ENCODE results near the gene TUFM. TPM values are rescaled to one million over a fixed set of nuclear protein-coding genes. Genes with fewer than 3 reads are reported as not detected.

TUFM gene
- polyA plus RNA-seq, result 144 and 157 TPM in 2 replicates
- polyA minus RNA-seq, result 50.4 and 52.8 TPM in 2 replicates

DNA sequence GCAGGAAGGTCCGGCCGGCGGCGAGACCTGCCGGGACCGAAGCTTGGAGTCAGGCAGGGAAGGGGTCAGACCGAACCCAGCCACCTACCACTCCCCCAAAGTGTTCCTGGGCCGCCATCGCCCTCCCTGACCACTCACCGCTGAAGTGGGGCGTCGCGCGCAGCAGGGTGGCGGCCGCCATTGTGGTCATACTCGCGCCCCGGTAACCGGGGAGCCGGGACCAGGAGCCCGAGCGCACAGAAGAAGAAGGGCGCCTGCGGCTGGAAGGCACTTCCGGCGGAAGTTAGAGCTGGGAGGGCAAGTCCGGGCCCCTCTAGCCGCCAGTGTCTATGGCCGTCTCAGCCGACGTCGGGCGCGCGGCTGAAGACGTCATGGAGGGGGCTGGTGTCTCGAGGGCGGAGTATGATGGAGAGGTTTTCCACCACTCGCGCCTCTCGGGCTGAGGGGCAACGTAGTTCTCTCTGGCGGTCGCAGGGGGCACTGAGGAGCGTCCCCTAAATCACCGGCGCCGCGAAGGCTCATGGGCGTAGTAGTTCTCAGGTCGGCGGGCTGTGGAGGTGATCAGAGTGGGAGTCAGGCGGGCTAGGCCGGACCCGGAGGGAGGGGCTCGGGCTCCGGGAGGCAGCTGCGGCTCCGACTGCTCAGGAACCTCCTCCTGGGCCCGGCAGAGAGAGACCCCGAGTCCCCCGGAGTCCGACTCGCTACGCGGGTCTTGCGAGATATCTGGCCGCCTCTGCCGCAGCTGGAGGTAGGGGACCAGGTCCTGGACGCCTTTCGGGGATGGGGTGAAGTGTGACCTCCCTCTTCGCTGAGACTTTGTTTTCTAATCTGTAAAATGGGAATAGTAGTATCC, at the start of gene TUFM:
Gene TUFM (minus strand): TSS at position 269 of the 853 bp plus-strand sequence. CDS start 79 bp downstream, at position 190.
- Histone ChIP-seq H3K36me3 (ENCODE audit: insufficient read depth, low read length) (no peaks in the 10 kb centered on the region), H3K4me2 (ENCODE audit: low read length) (peak within 1 kb of the TSS; percentile 97), H3K9me3 (ENCODE audit: low read length) (no peaks in the 10 kb centered on the region), H3K79me2 (replicated peaks; ENCODE audit: insufficient read depth, low read length) (peaks cover 23% of the 10 kb centered on the region), H2AFZ (ENCODE audit: low read depth, low read length) (peak within 1 kb of the TSS; percentile 89), H3K9me2 (ENCODE audit: insufficient read depth, low read length) (no peaks in the 10 kb centered on the region), H3K4me3 (ENCODE audit: low read length) (peak within 1 kb of the TSS; percentile 100), H3K27ac (ENCODE audit: low read length) (peak within 1 kb of the TSS; percentile 79), H4K20me1 (ENCODE audit: insufficient read depth) (no peaks in the 10 kb centered on the region), H3K27me3 (ENCODE audit: insufficient read depth, low read depth, low read length) (no peaks in the 10 kb centered on the region), H3F3A (ENCODE audit: insufficient read depth, low read length, poor library complexity, severe bottlenecking) (no peaks in the 10 kb centered on the region), H3K9ac (ENCODE audit: low read length) (peak within 1 kb of the TSS; percentile 91)
- TF ChIP-seq REST (IDR thresholded peaks at IDR 0.05; ENCODE audit: borderline replicate concordance) (peak; percentile 3), CTCF (IDR thresholded peaks at IDR 0.05; ENCODE audit: poor library complexity, severe bottlenecking) (peak; percentile 98), SMC3 (conservative IDR thresholded peaks at IDR 0.05; ENCODE audit: poor library complexity) (peak; percentile 47), POLR2AphosphoS5 (IDR thresholded peaks at IDR 0.05) (peak; percentile 39), TAF1 (IDR thresholded peaks at IDR 0.05; ENCODE audit: low read depth) (peak; percentile 50), EZH2 (IDR thresholded peaks at IDR 0.05; ENCODE audit: borderline replicate concordance, insufficient read depth, low read length, poor library complexity, severe bottlenecking) (no peak), EP300 (conservative IDR thresholded peaks at IDR 0.05; ENCODE audit: poor library complexity, severe bottlenecking) (peak; percentile 73), MXI1 (conservative IDR thresholded peaks at IDR 0.05; ENCODE audit: poor library complexity, severe bottlenecking) (peak; percentile 96), RAD21 (conservative IDR thresholded peaks at IDR 0.05) (peak; percentile 45)

DNA sequence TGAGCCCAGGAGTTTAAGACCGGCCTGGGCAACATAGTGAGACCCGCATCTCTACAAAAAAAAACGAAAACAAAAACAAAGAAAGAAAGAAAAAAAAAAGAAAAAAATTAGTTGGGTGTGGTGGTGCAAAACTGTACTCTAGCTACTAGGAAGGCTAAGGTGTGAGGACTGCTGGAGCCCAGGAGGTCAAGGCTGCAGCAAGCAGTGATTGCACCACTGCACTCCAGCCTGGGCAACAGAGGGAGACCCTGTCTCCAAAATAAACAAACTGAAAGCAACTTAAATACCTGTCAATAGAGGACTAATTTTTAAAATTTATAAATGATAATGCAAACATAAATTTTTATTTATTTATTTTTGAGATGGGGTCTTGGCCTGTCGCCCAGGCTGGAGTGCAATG, 49.5 kb upstream of the TUFM start:
- H3K4me2 ChIP-seq (ENCODE audit: low read length), result no peak overlapping the region
- H4K20me1 ChIP-seq (ENCODE audit: insufficient read depth), result no peaks in the 10 kb centered on the region
- no peak overlapping the region for H3K9ac ChIP-seq (ENCODE audit: low read length)
- no peak overlapping the region for H3K4me3 ChIP-seq (ENCODE audit: low read length)
- H2AFZ ChIP-seq (ENCODE audit: low read depth, low read length), result no peak overlapping the region
- no peaks in the 10 kb centered on the region for H3K27me3 ChIP-seq (ENCODE audit: insufficient read depth, low read depth, low read length)
- H3K9me3 ChIP-seq (ENCODE audit: low read length), result no peaks in the 10 kb centered on the region
- H3F3A ChIP-seq (ENCODE audit: insufficient read depth, low read length, poor library complexity, severe bottlenecking), result no peaks in the 10 kb centered on the region
- no peak for TF ChIP-seq POLR2AphosphoS5 (IDR thresholded peaks at IDR 0.05)
- no peak for TF ChIP-seq TAF1 (IDR thresholded peaks at IDR 0.05; ENCODE audit: low read depth)
- TF ChIP-seq SMC3 (conservative IDR thresholded peaks at IDR 0.05; ENCODE audit: poor library complexity), result no peak
- TF ChIP-seq RAD21 (conservative IDR thresholded peaks at IDR 0.05), result no peak
- no peak for TF ChIP-seq EZH2 (IDR thresholded peaks at IDR 0.05; ENCODE audit: borderline replicate concordance, insufficient read depth, low read length, poor library complexity, severe bottlenecking)
- no peak for TF ChIP-seq EP300 (conservative IDR thresholded peaks at IDR 0.05; ENCODE audit: poor library complexity, severe bottlenecking)
- TF ChIP-seq REST (IDR thresholded peaks at IDR 0.05; ENCODE audit: borderline replicate concordance), result no peak
- no peak for TF ChIP-seq CTCF (IDR thresholded peaks at IDR 0.05; ENCODE audit: poor library complexity, severe bottlenecking)
- TF ChIP-seq MXI1 (conservative IDR thresholded peaks at IDR 0.05; ENCODE audit: poor library complexity, severe bottlenecking), result no peak
- no peaks in the 10 kb centered on the region for H3K36me3 ChIP-seq (ENCODE audit: insufficient read depth, low read length)
- H3K9me2 ChIP-seq (ENCODE audit: insufficient read depth, low read length), result no peaks in the 10 kb centered on the region
- H3K79me2 ChIP-seq (replicated peaks; ENCODE audit: insufficient read depth, low read length), result no peaks in the 10 kb centered on the region
- H3K27ac ChIP-seq (ENCODE audit: low read length), result no peak overlapping the region
